HepG2 (cell line): ENCODE results near the gene UBAC2. TPM values are rescaled to one million over a fixed set of nuclear protein-coding genes. Genes with fewer than 3 reads are reported as not detected.

Source experiments
- ATAC-seq: fragments of 200-7000 bp; cut with Tn5 transposase; 3 replicates; pipeline ENCODE4 v1.9.1; 2020; ENCODE audit warnings: mild to moderate bottlenecking, moderate library complexity
- BruUV-seq: library from RNA; stranded (reverse); fragments of 400-500 nt; replicated peaks from 2 replicates; lab custom pipeline; 2021; lab: Mats Ljungman, UMichigan
- CTCF ChIA-PET: fragments of 300-600 bp; formaldehyde crosslinking; extraction: SDS; loops from one replicate; lab custom pipeline; 2021; ENCODE audit warnings: low total read pairs, inconsistent platforms, low intra/inter-chr PET ratio; lab: Yijun Ruan, JAX
- POLR2A ChIA-PET: fragments of 350-600 bp; sonication (Branson Sonifier 250); formaldehyde crosslinking; loops from one replicate; lab custom pipeline; 2020; ENCODE audit warnings: antibody characterized with exemption, inconsistent platforms; lab: Yijun Ruan, JAX
- DNase-seq: peaks from one replicate; pipeline ENCODE4 v3.0.0-alpha.2; 2015; ENCODE audit warnings: low spot score
- FAIRE-seq: peaks from 3 replicates; lab custom pipeline; 2011; peaks lifted over from hg19 to GRCh38; lab: Jason Lieb, UNC
- H2AFZ ChIP-seq: one replicate; pipeline ENCODE4 v1.6.1; 2011; ENCODE audit warnings: low read length, inconsistent platforms
- H3K27ac ChIP-seq: fragments of 300-600 bp; 3 replicates; pipeline ENCODE4 v1.8.0; 2011; ENCODE audit warnings: mixed run types, mild to moderate bottlenecking, mixed read lengths, low read length, inconsistent platforms; ENCODE audit not compliant: insufficient read depth; ENCODE audit errors: extremely low read length
- H3K27me3 ChIP-seq, 2 experiments: fragments of 200-600 bp in 1 of 2; 2 replicates in 1 of 2; 3 replicates in 1 of 2; pipeline versions ENCODE4 v1.6.0 to v1.8.0; 2011; ENCODE audit warnings: low read length in 2 of 2, mild to moderate bottlenecking in 2 of 2, moderate library complexity in 2 of 2, inconsistent platforms in 1 of 2; ENCODE audit not compliant: insufficient read depth in 2 of 2, control insufficient read depth in 1 of 2
- H3K36me3 ChIP-seq, 2 experiments: fragments of 200-600 bp in 1 of 2; replicated peaks in 1 of 2; 2 replicates in 1 of 2; 3 replicates in 1 of 2; pipeline versions ENCODE4 v1.5.1 to v1.8.0; 2011; ENCODE audit warnings: low read length in 2 of 2, inconsistent platforms in 1 of 2; ENCODE audit not compliant: insufficient read depth in 2 of 2, control insufficient read depth in 1 of 2
- H3K4me1 ChIP-seq: 2 replicates; pipeline ENCODE4 v1.5.1; 2012; ENCODE audit warnings: low read length, inconsistent platforms; ENCODE audit not compliant: insufficient read depth
- H3K4me2 ChIP-seq: 2 replicates; pipeline ENCODE4 v1.6.0; 2011; ENCODE audit warnings: low read depth, low read length, inconsistent platforms
- H3K4me3 ChIP-seq, 3 experiments: fragments of 200-600 bp in 1 of 3; sonication (generic), shearing (Covaris generic) in 1 of 3; replicated peaks in 1 of 3; 2 replicates each; pipeline ENCODE4 v1.5.1; 2011 to 2016; ENCODE audit warnings: low read length in 3 of 3, inconsistent platforms in 2 of 3, low read depth in 2 of 3, mild to moderate bottlenecking in 2 of 3, control low read depth in 1 of 3, mixed read lengths in 1 of 3; ENCODE audit not compliant: insufficient read depth in 1 of 3
- H3K79me2 ChIP-seq: one replicate; pipeline ENCODE4 v1.6.1; 2011; ENCODE audit warnings: low read length, inconsistent platforms; ENCODE audit not compliant: insufficient read depth
- H3K9ac ChIP-seq: 2 replicates; pipeline ENCODE4 v1.6.0; 2011; ENCODE audit warnings: mild to moderate bottlenecking, low read depth, low read length, inconsistent platforms; ENCODE audit not compliant: insufficient read depth
- H3K9me3 ChIP-seq: 2 replicates; pipeline ENCODE4 v1.5.1; 2012; ENCODE audit warnings: mild to moderate bottlenecking, low read length
- H4K20me1 ChIP-seq: 2 replicates; pipeline ENCODE4 v1.6.0; 2011; ENCODE audit warnings: inconsistent platforms, mild to moderate bottlenecking, low read length, moderate library complexity; ENCODE audit not compliant: insufficient read depth
- ESRRA ChIP-seq: sonication (generic); formaldehyde crosslinking; IDR thresholded peaks from 2 replicates; pipeline ENCODE4 v1.5.1; 2020; ENCODE audit warnings: mild to moderate bottlenecking, low read depth, missing genetic modification reagents
- GLI4 ChIP-seq: sonication (generic); formaldehyde crosslinking; IDR thresholded peaks from 2 replicates; pipeline ENCODE4 v1.5.1; 2020; ENCODE audit warnings: missing genetic modification reagents, mild to moderate bottlenecking, moderate library complexity, borderline replicate concordance
- HMG20B ChIP-seq: conservative IDR thresholded peaks from 2 replicates; pipeline ENCODE4 v1.6.1; 2016; ENCODE audit warnings: missing genetic modification reagents, missing compliant biosample characterization
- HNF1B ChIP-seq: sonication (generic); formaldehyde crosslinking; IDR thresholded peaks from 2 replicates; pipeline ENCODE4 v1.5.1; 2020; ENCODE audit warnings: mild to moderate bottlenecking, moderate library complexity, missing genetic modification reagents
- RFX1 ChIP-seq: fragments of 450-650 bp; IDR thresholded peaks from 2 replicates; pipeline ENCODE4 v1.6.1; 2017
- YY1 ChIP-seq: IDR thresholded peaks from 2 replicates; pipeline ENCODE4 v1.6.1; 2011; ENCODE audit warnings: low read length, low read depth, moderate library complexity, mild to moderate bottlenecking; ENCODE audit not compliant: insufficient read depth, insufficient replicate concordance
- ZNF136 ChIP-seq: sonication (generic); formaldehyde crosslinking; IDR thresholded peaks from 2 replicates; pipeline ENCODE4 v1.8.1; 2022; ENCODE audit warnings: low read depth, mild to moderate bottlenecking, moderate library complexity, missing genetic modification reagents
- ZNF772 ChIP-seq: sonication (generic); formaldehyde crosslinking; IDR thresholded peaks from 2 replicates; pipeline ENCODE4 v1.5.0; 2020; ENCODE audit warnings: mild to moderate bottlenecking, missing genetic modification reagents
- WGBS: methylation state at CpG from one replicate; pipeline ENCODE4 v1.1.6; 2017; ENCODE audit warnings: low lambda C conversion rate; 5-methylcytosine and 5-hydroxymethylcytosine counted together
- in situ Hi-C: cut with HindIII; loops from 2 replicates; pipeline ENCODE4 v1.10.0; 2017; ENCODE audit warnings: low pct_unique_long_range_greater_than_20kb; ENCODE audit not compliant: extremely low pct_ligation_motif_present
- intact Hi-C: fragments of 100-400 bp; cut with micrococcal nuclease; formaldehyde crosslinking; loops from one replicate; pipeline ENCODE4 v1.10.0; 2022; ENCODE audit not compliant: unreplicated experiment
- polyA plus RNA-seq, 8 experiments: library from polyadenylated mRNA; depleted of rRNA in 3 of 8; stranded (reverse) in 7 of 8; unstranded in 1 of 8; fragments of >200 nt; fragmentation: Illumina TruSeq in 4 of 8; extraction: Trizol in 4 of 8; gene quantifications; 2 replicates each; pipeline versions ENCODE4 v1.2.1 to v1.2.3, GENCODE V29; 2011 to 2016; ENCODE audit warnings: low read depth in 4 of 8, missing spikeins in 1 of 8, mixed read lengths in 1 of 8; ENCODE audit not compliant: insufficient read depth in 1 of 8
- total RNA-seq, 5 experiments: library from RNA; depleted of rRNA; stranded (reverse); fragments of >200 nt; fragmentation: Illumina TruSeq; extraction: Trizol; gene quantifications; 2 replicates each; pipeline ENCODE4 v1.2.3, GENCODE V29; 2016; ENCODE audit warnings: low read depth in 1 of 5

The UBAC2 gene
- total and polyA plus RNA-seq, 2 of the 13 experiments (the other 11 are each of a cell fraction or from before 2014, with no cell fraction given): 61.3 to 80.8 TPM

- H4K20me1 ChIP-seq: peaks cover 14% of the 10 kb centered on the region
- intact Hi-C loops (no loop called here), in situ Hi-C loops (no loop called here)
- DNase-seq (no peak), FAIRE-seq (no peak), ATAC-seq (no peak)
- H3K79me2 ChIP-seq: peaks cover 81% of the 10 kb centered on the region
- no TSS peak for BruUV-seq
- peaks cover 0 to 4% of the 10 kb centered on the region in 2 experiments; a peak in 1 of 5 replicates for H3K36me3 ChIP-seq
- TF ChIP-seq ZNF772 (CRISPR knock-in tag): no peak
- no peak for TF ChIP-seq GLI4
- no peak for TF ChIP-seq YY1
- TF ChIP-seq HNF1B: no peak
- no peak for TF ChIP-seq ZNF136 (CRISPR knock-in tag)
- TF ChIP-seq HMG20B (CRISPR knock-in tag): no peak
- TF ChIP-seq ESRRA: no peak
- no peak for TF ChIP-seq RFX1
- H2AFZ ChIP-seq: no peak overlapping the region
- H3K4me2 ChIP-seq: no peak overlapping the region
- ChIA-PET POLR2A (no interaction called here), CTCF (no interaction called here)
- H3K4me1 ChIP-seq: peaks cover 18% of the 10 kb centered on the region
- H3K27me3 ChIP-seq: no peaks in the 10 kb centered on the region
- H3K9ac ChIP-seq: no peak overlapping the region
- WGBS: 98% methylated on average over 5 of the region's 6 CpGs
- H3K4me3 ChIP-seq: no peak overlapping the region
- no peaks in the 10 kb centered on the region for H3K9me3 ChIP-seq
- H3K27ac ChIP-seq: no peak overlapping the region
Observed at GRCh38 chr13:99227331-99227900, 26.8 kb downstream of the UBAC2 start.
